OCI-LY1 (cell line): Measurements from ENCODE around the gene CNTNAP2.

Experiments
- CTCF ChIP-seq: fragments of 200-600 bp; sonication (generic), shearing (Covaris generic); IDR thresholded peaks from 2 replicates; pipeline ENCODE4 v1.5.1; 2017; ENCODE audit warnings: mild to moderate bottlenecking, antibody characterized with exemption, low read length, moderate library complexity, mixed read lengths
- EZH2 ChIP-seq: fragments of 200-600 bp; sonication (generic), shearing (Covaris generic); IDR thresholded peaks from 2 replicates; pipeline ENCODE4 v1.8.0; 2017; ENCODE audit warnings: borderline replicate concordance, mixed run types, mild to moderate bottlenecking, antibody characterized with exemption, low read length, moderate library complexity, mixed read lengths

- no peak for TF ChIP-seq CTCF
- no peak for TF ChIP-seq EZH2
These were observed 2144.9 kb downstream of the CNTNAP2 start for GRCh38 chr7:148261523-148261922.
